ENCODE results near the gene BTBD16.

DNA sequence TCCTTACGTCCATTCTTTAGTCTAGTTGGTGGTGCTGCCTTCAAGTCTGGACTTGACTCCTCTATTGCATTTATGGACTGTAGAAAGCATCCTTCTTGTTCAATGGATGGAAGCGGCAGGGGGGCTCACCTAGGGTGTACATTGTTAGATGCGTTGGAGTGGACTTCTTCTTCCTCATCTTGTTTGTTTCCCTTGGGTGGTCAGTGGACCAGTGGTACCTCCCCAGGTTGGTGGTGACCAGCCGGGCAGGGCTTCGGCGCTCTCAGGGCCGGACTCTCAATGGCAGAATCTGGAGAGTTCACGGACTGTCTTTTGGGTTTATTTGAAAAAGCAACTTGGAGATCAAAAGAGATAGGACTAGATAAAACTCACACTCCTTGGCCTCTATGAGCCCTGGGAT is 6.2 kb upstream of the BTBD16 start:
- TF ChIP-seq, protein P1, sequence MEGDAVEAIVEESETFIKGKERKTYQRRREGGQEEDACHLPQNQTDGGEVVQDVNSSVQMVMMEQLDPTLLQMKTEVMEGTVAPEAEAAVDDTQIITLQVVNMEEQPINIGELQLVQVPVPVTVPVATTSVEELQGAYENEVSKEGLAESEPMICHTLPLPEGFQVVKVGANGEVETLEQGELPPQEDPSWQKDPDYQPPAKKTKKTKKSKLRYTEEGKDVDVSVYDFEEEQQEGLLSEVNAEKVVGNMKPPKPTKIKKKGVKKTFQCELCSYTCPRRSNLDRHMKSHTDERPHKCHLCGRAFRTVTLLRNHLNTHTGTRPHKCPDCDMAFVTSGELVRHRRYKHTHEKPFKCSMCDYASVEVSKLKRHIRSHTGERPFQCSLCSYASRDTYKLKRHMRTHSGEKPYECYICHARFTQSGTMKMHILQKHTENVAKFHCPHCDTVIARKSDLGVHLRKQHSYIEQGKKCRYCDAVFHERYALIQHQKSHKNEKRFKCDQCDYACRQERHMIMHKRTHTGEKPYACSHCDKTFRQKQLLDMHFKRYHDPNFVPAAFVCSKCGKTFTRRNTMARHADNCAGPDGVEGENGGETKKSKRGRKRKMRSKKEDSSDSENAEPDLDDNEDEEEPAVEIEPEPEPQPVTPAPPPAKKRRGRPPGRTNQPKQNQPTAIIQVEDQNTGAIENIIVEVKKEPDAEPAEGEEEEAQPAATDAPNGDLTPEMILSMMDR (IDR thresholded peaks at IDR 0.05), result no peak
- TF ChIP-seq POLR2A (IDR thresholded peaks at IDR 0.05) (no peak), EP300 (IDR thresholded peaks at IDR 0.05) (no peak)

Data from tibial nerve (tissue), 4 donors.